ENCODE measurements around the gene SIDT1.

Gene SIDT1

GRCh38 chr3:113615976-113616375, 83.6 kb downstream of the SIDT1 start:
- CTCF ChIA-PET = interaction anchor here (1.8 kb wide), 1 partner anchor 11 kb away, joined by 9 read pairs; no protein-coding TSS in a partner anchor
- H3K4me3 ChIP-seq (ENCODE audit: low read depth, low read length) = no peak overlapping the region
- DNase-seq (ENCODE audit: low read depth, low spot score) = no peak
- POLR2A ChIA-PET = no interaction called here
- TF ChIP-seq, protein P1, sequence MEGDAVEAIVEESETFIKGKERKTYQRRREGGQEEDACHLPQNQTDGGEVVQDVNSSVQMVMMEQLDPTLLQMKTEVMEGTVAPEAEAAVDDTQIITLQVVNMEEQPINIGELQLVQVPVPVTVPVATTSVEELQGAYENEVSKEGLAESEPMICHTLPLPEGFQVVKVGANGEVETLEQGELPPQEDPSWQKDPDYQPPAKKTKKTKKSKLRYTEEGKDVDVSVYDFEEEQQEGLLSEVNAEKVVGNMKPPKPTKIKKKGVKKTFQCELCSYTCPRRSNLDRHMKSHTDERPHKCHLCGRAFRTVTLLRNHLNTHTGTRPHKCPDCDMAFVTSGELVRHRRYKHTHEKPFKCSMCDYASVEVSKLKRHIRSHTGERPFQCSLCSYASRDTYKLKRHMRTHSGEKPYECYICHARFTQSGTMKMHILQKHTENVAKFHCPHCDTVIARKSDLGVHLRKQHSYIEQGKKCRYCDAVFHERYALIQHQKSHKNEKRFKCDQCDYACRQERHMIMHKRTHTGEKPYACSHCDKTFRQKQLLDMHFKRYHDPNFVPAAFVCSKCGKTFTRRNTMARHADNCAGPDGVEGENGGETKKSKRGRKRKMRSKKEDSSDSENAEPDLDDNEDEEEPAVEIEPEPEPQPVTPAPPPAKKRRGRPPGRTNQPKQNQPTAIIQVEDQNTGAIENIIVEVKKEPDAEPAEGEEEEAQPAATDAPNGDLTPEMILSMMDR (IDR thresholded peaks at IDR 0.05; ENCODE audit: insufficient read depth, low read length, missing control alignments) = no peak

GRCh38 chr3:113617726-113618125, 85.4 kb downstream of the SIDT1 start:
- ChIA-PET POLR2A (no interaction called here), CTCF (interaction anchor here (1.1 kb wide), 1 partner anchor 10 kb away, joined by 3 read pairs; no protein-coding TSS in a partner anchor)
- H3K4me3 ChIP-seq (ENCODE audit: low read depth, low read length) = no peak overlapping the region
- TF ChIP-seq, protein P1 (IDR thresholded peaks at IDR 0.05; ENCODE audit: insufficient read depth, low read length, missing control alignments) = no peak
- DNase-seq (ENCODE audit: low read depth, low spot score) = no peak

GRCh38 chr3:113620091-113620490, 87.7 kb downstream of the SIDT1 start:
- TF ChIP-seq, protein P1 (IDR thresholded peaks at IDR 0.05; ENCODE audit: insufficient read depth, low read length, missing control alignments) = no peak
- CTCF ChIA-PET = interaction anchor here (1.0 kb wide), 1 partner anchor 10 kb away, joined by 3 read pairs; no protein-coding TSS in a partner anchor
- no peak overlapping the region for H3K4me3 ChIP-seq (ENCODE audit: low read depth, low read length)
- POLR2A ChIA-PET = no interaction called here
- no peak for DNase-seq (ENCODE audit: low read depth, low spot score)

DNA sequence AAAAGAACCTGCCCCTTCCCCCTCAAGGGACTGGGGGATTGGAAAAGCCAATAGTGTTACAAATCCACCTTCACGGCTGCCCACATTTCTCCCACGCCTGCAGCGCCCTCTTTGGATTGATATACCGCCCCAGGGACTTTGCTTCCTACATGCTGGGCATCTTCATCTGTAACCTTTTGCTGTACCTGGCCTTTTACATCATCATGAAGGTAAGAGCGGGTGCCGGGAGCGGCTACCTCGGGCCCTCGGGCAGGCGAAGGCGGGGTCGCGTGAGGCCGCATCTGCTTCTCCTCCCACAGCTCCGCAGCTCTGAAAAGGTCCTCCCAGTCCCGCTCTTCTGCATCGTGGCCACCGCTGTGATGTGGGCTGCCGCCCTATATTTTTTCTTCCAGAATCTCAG, 91.0 kb downstream of the SIDT1 start:
- DNase-seq (ENCODE audit: low read depth, low spot score) = no peak
- H3K4me3 ChIP-seq (ENCODE audit: low read depth, low read length) = peak overlapping the region; percentile 6; the same call in 1 of the 2 replicates
- ChIA-PET CTCF (interaction anchor here (3.0 to 8.7 kb wide), 2 partner anchors 128 to 131 kb away, joined by 11 to 70 read pairs; no protein-coding TSS in a partner anchor), POLR2A (no interaction called here)
- TF ChIP-seq, protein P1 (IDR thresholded peaks at IDR 0.05; ENCODE audit: insufficient read depth, low read length, missing control alignments) = no peak

GRCh38 chr3:113623811-113624210, 91.5 kb downstream of the SIDT1 start:
- ChIA-PET CTCF (interaction anchor here (3.0 to 8.7 kb wide), 2 partner anchors 128 to 131 kb away, joined by 11 to 70 read pairs; no protein-coding TSS in a partner anchor), POLR2A (no interaction called here)
- no peak overlapping the region for H3K4me3 ChIP-seq (ENCODE audit: low read depth, low read length)
- TF ChIP-seq, protein P1 (IDR thresholded peaks at IDR 0.05; ENCODE audit: insufficient read depth, low read length, missing control alignments) = no peak
- DNase-seq (ENCODE audit: low read depth, low spot score) = no peak

DNA sequence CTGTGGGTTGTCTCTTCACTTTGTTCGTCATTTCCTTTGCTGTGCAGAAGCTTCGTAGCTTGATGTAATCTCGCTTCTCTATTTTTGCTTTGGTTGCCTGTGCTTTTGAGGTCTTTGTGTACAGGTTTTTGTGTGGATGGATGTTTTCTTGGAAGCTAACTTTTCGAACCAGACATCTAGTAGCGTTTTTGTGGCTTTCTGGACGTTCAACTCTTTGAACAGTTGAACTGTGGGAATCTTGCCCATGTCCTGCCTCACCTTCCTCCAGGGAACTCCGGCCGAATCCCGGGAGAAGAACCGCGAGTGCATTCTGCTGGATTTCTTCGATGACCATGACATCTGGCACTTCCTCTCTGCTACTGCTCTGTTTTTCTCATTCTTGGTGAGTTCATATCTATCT, 93.5 kb downstream of the SIDT1 start:
- TF ChIP-seq, protein P1 (IDR thresholded peaks at IDR 0.05; ENCODE audit: insufficient read depth, low read length, missing control alignments) = no peak
- ChIA-PET CTCF (interaction anchor here (8.3 to 8.7 kb wide), 2 partner anchors 129 to 133 kb away, joined by 70 to 74 read pairs; no protein-coding TSS in a partner anchor), POLR2A (no interaction called here)
- no peak overlapping the region for H3K4me3 ChIP-seq (ENCODE audit: low read depth, low read length)
- no peak for DNase-seq (ENCODE audit: low read depth, low spot score)
